T-helper 1 cell treated with Interleukin-12 subunit alpha and Interleukin-12 subunit beta and Interleukin-4 antibody, amounts not matched to agents 30 ng/mL and 1 ng/mL, for 36 hours (primary cell): ENCODE measurements around the gene PYGM. TPM values are rescaled to one million over a fixed set of nuclear protein-coding genes. Genes with fewer than 3 reads are reported as not detected.

Experiments used
- intact Hi-C: fragments of 100-400 bp; cut with micrococcal nuclease; formaldehyde crosslinking; loops from one replicate; pipeline ENCODE4 v1.15.1; 2024
- total RNA-seq: library from RNA; stranded (reverse); gene quantifications from 2 replicates; pipeline ENCODE4 v1.2.3, GENCODE V29; 2022

The PYGM gene
- total RNA-seq, 1 donor from 2014 or later: 7.3 TPM

GRCh38 chr11:64698427-64698826 is 61.3 kb downstream of the PYGM start:
- intact Hi-C loops: no loop called here

DNA sequence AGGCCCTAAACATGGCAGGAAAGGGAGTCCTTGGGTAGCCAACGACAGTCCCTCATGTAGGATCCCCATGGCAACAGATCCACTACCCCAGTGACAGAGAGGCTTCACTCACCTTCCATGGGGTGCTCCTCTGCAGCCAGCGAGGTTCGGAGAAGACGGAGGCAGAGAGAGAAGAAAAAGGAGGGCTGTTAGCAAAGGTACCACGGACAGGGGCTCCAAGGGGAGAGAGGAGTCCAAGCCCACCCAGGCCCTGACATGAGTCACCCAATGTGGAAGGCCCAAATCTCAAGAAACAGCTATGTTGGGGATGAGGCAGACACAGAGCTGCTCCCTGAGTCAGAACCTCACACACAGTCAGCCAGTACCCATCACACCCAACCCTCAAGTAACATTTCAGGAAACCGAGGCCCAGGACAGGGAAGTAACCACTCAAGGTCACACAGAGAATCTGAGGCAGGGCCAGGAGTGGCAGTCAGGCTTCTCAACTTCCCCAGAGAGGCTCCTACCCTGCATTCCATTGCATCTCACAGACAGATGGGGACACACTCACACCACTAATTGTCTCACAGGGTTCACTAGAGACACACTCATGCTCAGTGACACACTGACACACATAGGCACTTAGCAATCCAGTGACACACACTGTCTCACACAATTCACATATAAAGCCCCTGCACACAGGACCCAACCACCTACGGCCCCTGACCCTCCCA is 62.0 kb downstream of the PYGM start:
- intact Hi-C loops: no loop called here

Other genes with a start within 250 kb of the PYGM start
- gene SLC22A11, start 204.0 kb downstream of the PYGM start, total RNA-seq: not detected in 2 replicates
- gene SLC22A12, start 168.8 kb downstream of the PYGM start, total RNA-seq: not detected in 2 replicates
- 0.71 and 1.3 TPM in 2 replicates for gene NRXN2, start 36.8 kb downstream of the PYGM start, total RNA-seq
- gene RASGRP2, start 15.8 kb downstream of the PYGM start, total RNA-seq: 189 and 192 TPM in 2 replicates
- gene SF1, start 18.6 kb upstream of the PYGM start, total RNA-seq: 485 and 486 TPM in 2 replicates
- 79.2 and 80.7 TPM in 2 replicates for gene MAP4K2, start 43.2 kb upstream of the PYGM start, total RNA-seq
- 28.7 TPM in 2 replicates for gene MEN1, start 50.6 kb upstream of the PYGM start, total RNA-seq
- gene CDC42BPG, start 84.7 kb upstream of the PYGM start, total RNA-seq: 0.42 and 1.0 TPM in 2 replicates
- 133 and 145 TPM in 2 replicates for gene EHD1, start 118.6 kb upstream of the PYGM start, total RNA-seq
- gene ATG2A, start 157.2 kb upstream of the PYGM start, total RNA-seq: 30.3 and 31.3 TPM in 2 replicates
- gene PPP2R5B, start 164.7 kb upstream of the PYGM start, total RNA-seq: 17.0 and 18.6 TPM in 2 replicates
- gene GPHA2, start 175.9 kb upstream of the PYGM start, total RNA-seq: not detected in 2 replicates
- gene MAJIN, start 212.1 kb upstream of the PYGM start, total RNA-seq: not detected in 2 replicates
- 0.10 TPM in 1 of 2 replicates, not detected in the other for gene BATF2, start 237.0 kb upstream of the PYGM start, total RNA-seq